ENCODE results near the gene SHQ1.
"Not testable (repeated sequence)": the region's sequence is repeated elsewhere in the genome, so short reads cannot be mapped to it uniquely, and the experiment has no call there.

The SHQ1 gene

GRCh38 chr3:72719137-72719536, 129.1 kb downstream of the SHQ1 start:
- DNase-seq (ENCODE audit: low read depth): no peak

- DNase-seq (ENCODE audit: low read depth): not testable (repeated sequence)
Observed at GRCh38 chr3:72714135-72714534, 134.1 kb downstream of the SHQ1 start.

GRCh38 chr3:72710471-72710870, 137.8 kb downstream of the SHQ1 start:
- DNase-seq (ENCODE audit: low read depth): not testable (repeated sequence)

- no peak for DNase-seq (ENCODE audit: low read depth)
Observed at GRCh38 chr3:72708441-72708840, 139.8 kb downstream of the SHQ1 start.

GRCh38 chr3:72702997-72703396, 145.2 kb downstream of the SHQ1 start:
- no peak for DNase-seq (ENCODE audit: low read depth)

GRCh38 chr3:72702390-72702789, 145.9 kb downstream of the SHQ1 start:
- no peak for DNase-seq (ENCODE audit: low read depth)

GRCh38 chr3:72700106-72700505, 148.1 kb downstream of the SHQ1 start:
- DNase-seq (ENCODE audit: low read depth): no peak

- no peak for DNase-seq (ENCODE audit: low read depth)
Observed at GRCh38 chr3:72699631-72700030, 148.6 kb downstream of the SHQ1 start.
